WTC11 (cell line): Measurements from ENCODE around the gene TTC28. TPM values are rescaled to one million over a fixed set of nuclear protein-coding genes. Genes with fewer than 3 reads are reported as not detected.

Experiments used
- ATAC-seq: fragments of 200-7000 bp; cut with Tn5 transposase; 2 replicates; pipeline ENCODE4 v1.10.0; 2021; ENCODE audit warnings: mild to moderate bottlenecking, moderate library complexity
- CTCF ChIA-PET: fragments of 300-600 bp; sonication (Branson Sonifier 250); formaldehyde crosslinking; loops from one replicate; lab custom pipeline; 2021; ENCODE audit warnings: antibody characterized with exemption; lab: Charles Lee
- POLR2A ChIA-PET: fragments of 350-600 bp; sonication (Branson Sonifier 250); formaldehyde crosslinking; loops from one replicate; lab custom pipeline; 2021; ENCODE audit warnings: antibody characterized with exemption; lab: Charles Lee
- DNase-seq: peaks from one replicate; pipeline ENCODE4 v3.0.0; 2021; ENCODE audit warnings: low spot score
- H3K27ac Mint-ChIP-seq: 2 replicates; pipeline ENCODE4 v1.8.0; 2021; ENCODE audit warnings: mixed read lengths
- H3K27me3 Mint-ChIP-seq: 2 replicates; pipeline ENCODE4 v1.8.0; 2021; ENCODE audit warnings: low read depth, mild to moderate bottlenecking, moderate library complexity, mixed read lengths
- H3K36me3 Mint-ChIP-seq: 2 replicates; pipeline ENCODE4 v1.8.0; 2021; ENCODE audit warnings: mixed read lengths
- H3K4me1 Mint-ChIP-seq: 2 replicates; pipeline ENCODE4 v1.8.0; 2022; ENCODE audit warnings: mixed read lengths
- H3K4me3 Mint-ChIP-seq: 2 replicates; pipeline ENCODE4 v1.8.0; 2021; ENCODE audit warnings: mild to moderate bottlenecking, moderate library complexity, mixed read lengths
- H3K9me3 Mint-ChIP-seq: 2 replicates; pipeline ENCODE4 v1.8.0; 2021; ENCODE audit warnings: mixed read lengths
- AFF4 ChIP-seq: sonication (generic); formaldehyde crosslinking; IDR thresholded peaks from 2 replicates; pipeline ENCODE4 v1.8.1; 2023; ENCODE audit warnings: mild to moderate bottlenecking, missing genetic modification reagents, borderline replicate concordance
- CREB1 ChIP-seq: sonication (generic); formaldehyde crosslinking; IDR thresholded peaks from 2 replicates; pipeline ENCODE4 v1.8.0; 2023; ENCODE audit warnings: mild to moderate bottlenecking, missing genetic modification reagents
- CREM ChIP-seq: sonication (generic); formaldehyde crosslinking; IDR thresholded peaks from 2 replicates; pipeline ENCODE4 v1.8.1; 2022; ENCODE audit warnings: mild to moderate bottlenecking, missing genetic modification reagents, moderate library complexity
- FOXJ3 ChIP-seq: sonication (generic); formaldehyde crosslinking; IDR thresholded peaks from 2 replicates; pipeline ENCODE4 v1.9.0; 2021; ENCODE audit warnings: missing genetic modification reagents, mild to moderate bottlenecking, borderline replicate concordance
- FOXK1 ChIP-seq: sonication (generic); formaldehyde crosslinking; IDR thresholded peaks from 2 replicates; pipeline ENCODE4 v1.8.0; 2022; ENCODE audit warnings: mild to moderate bottlenecking, moderate library complexity, missing genetic modification reagents
- GRHL2 ChIP-seq: fragments of 250-450 bp; sonication (Bioruptor Pico); IDR thresholded peaks from 2 replicates; pipeline ENCODE4 v1.8.0; 2022; ENCODE audit warnings: mild to moderate bottlenecking, moderate library complexity; ENCODE audit not compliant: insufficient replicate concordance, severe bottlenecking
- IRF2 ChIP-seq: sonication (generic); formaldehyde crosslinking; IDR thresholded peaks from 2 replicates; pipeline ENCODE4 v1.8.0; 2022; ENCODE audit warnings: low read depth, missing genetic modification reagents, borderline replicate concordance
- JAZF1 ChIP-seq: fragments of 250-450 bp; sonication (Bioruptor Pico); IDR thresholded peaks from 2 replicates; pipeline ENCODE4 v1.9.0; 2021; ENCODE audit warnings: moderate library complexity, mild to moderate bottlenecking, inconsistent platforms
- KAT7 ChIP-seq: sonication (generic); formaldehyde crosslinking; IDR thresholded peaks from 2 replicates; pipeline ENCODE4 v1.8.1; 2023; ENCODE audit warnings: missing genetic modification reagents, mild to moderate bottlenecking, borderline replicate concordance
- NFATC4 ChIP-seq: fragments of 250-450 bp; sonication (Bioruptor Pico); IDR thresholded peaks from 2 replicates; pipeline ENCODE4 v1.9.0; 2021; ENCODE audit warnings: mild to moderate bottlenecking
- NR2C2 ChIP-seq: sonication (generic); formaldehyde crosslinking; IDR thresholded peaks from 2 replicates; pipeline ENCODE4 v1.8.0; 2022; ENCODE audit warnings: mild to moderate bottlenecking, missing genetic modification reagents
- NR3C1 ChIP-seq: sonication (generic); formaldehyde crosslinking; conservative IDR thresholded peaks from 2 replicates; pipeline ENCODE4 v1.8.1; 2023; ENCODE audit warnings: low read depth, mild to moderate bottlenecking, missing genetic modification reagents
- PREB ChIP-seq: sonication (generic); formaldehyde crosslinking; IDR thresholded peaks from 2 replicates; pipeline ENCODE4 v1.8.1; 2022; ENCODE audit warnings: mild to moderate bottlenecking, missing genetic modification reagents, moderate library complexity, borderline replicate concordance
- SP1 ChIP-seq: sonication (generic); formaldehyde crosslinking; conservative IDR thresholded peaks from 2 replicates; pipeline ENCODE4 v1.8.1; 2022; ENCODE audit warnings: missing genetic modification reagents
- TCF7 ChIP-seq: sonication (generic); formaldehyde crosslinking; IDR thresholded peaks from 2 replicates; pipeline ENCODE4 v1.8.0; 2022; ENCODE audit warnings: mild to moderate bottlenecking, low read depth, missing genetic modification reagents, moderate library complexity
- TEAD4 ChIP-seq: sonication (generic); formaldehyde crosslinking; IDR thresholded peaks from 2 replicates; pipeline ENCODE4 v1.8.0; 2022; ENCODE audit warnings: mild to moderate bottlenecking, missing genetic modification reagents
- USF1 ChIP-seq: sonication (generic); formaldehyde crosslinking; IDR thresholded peaks from 2 replicates; pipeline ENCODE4 v1.8.0; 2022; ENCODE audit warnings: mild to moderate bottlenecking, missing genetic modification reagents
- ZBTB21 ChIP-seq: sonication (generic); formaldehyde crosslinking; IDR thresholded peaks from 2 replicates; pipeline ENCODE4 v1.8.1; 2023; ENCODE audit warnings: mild to moderate bottlenecking, missing genetic modification reagents, borderline replicate concordance
- ZNF121 ChIP-seq: sonication (generic); formaldehyde crosslinking; IDR thresholded peaks from 2 replicates; pipeline ENCODE4 v1.8.0; 2023; ENCODE audit warnings: missing genetic modification reagents
- ZNF281 ChIP-seq: sonication (generic); formaldehyde crosslinking; IDR thresholded peaks from 2 replicates; pipeline ENCODE4 v1.8.0; 2023; ENCODE audit warnings: mild to moderate bottlenecking, missing genetic modification reagents
- ZNF317 ChIP-seq: sonication (generic); formaldehyde crosslinking; IDR thresholded peaks from 2 replicates; pipeline ENCODE4 v1.8.1; 2023; ENCODE audit warnings: low read depth, mild to moderate bottlenecking, moderate library complexity, missing genetic modification reagents, borderline replicate concordance
- ZNF416 ChIP-seq: fragments of 250-450 bp; sonication (Bioruptor Pico); IDR thresholded peaks from 2 replicates; pipeline ENCODE4 v1.9.0; 2021; ENCODE audit warnings: mild to moderate bottlenecking, inconsistent platforms
- ZNF512 ChIP-seq: sonication (generic); formaldehyde crosslinking; IDR thresholded peaks from 2 replicates; pipeline ENCODE4 v1.8.1; 2022; ENCODE audit warnings: missing genetic modification reagents, borderline replicate concordance
- total RNA-seq: library from RNA; stranded (reverse); gene quantifications from 3 replicates; pipeline ENCODE4 v1.2.3, GENCODE V29; 2021

The TTC28 gene
- total RNA-seq, 1 experiment from 2014 or later: 13.0 TPM

GRCh38 chr22:27989758-27990450, 689.7 kb downstream of the TTC28 start:
- no peaks in the 10 kb centered on the region for H3K27me3 Mint-ChIP-seq
- ATAC-seq (no peak), DNase-seq (no peak)
- no peak for TF ChIP-seq AFF4 (CRISPR knock-in tag)
- no peak for TF ChIP-seq CREB1 (CRISPR knock-in tag)
- TF ChIP-seq USF1 (CRISPR knock-in tag): no peak
- TF ChIP-seq GRHL2 (CRISPR knock-in tag): no peak
- no peak for TF ChIP-seq ZBTB21 (CRISPR knock-in tag)
- TF ChIP-seq PREB (CRISPR knock-in tag): no peak
- TF ChIP-seq JAZF1: no peak
- TF ChIP-seq KAT7: no peak
- no peak for TF ChIP-seq TEAD4 (CRISPR knock-in tag)
- no peak for TF ChIP-seq ZNF281 (CRISPR knock-in tag)
- no peak for TF ChIP-seq ZNF317 (CRISPR knock-in tag)
- no peak overlapping the region for H3K4me3 Mint-ChIP-seq
- H3K36me3 Mint-ChIP-seq: peaks cover 5% of the 10 kb centered on the region; the same call in 1 of the 2 replicates
- H3K27ac Mint-ChIP-seq: no peak overlapping the region
- H3K9me3 Mint-ChIP-seq: no peaks in the 10 kb centered on the region
- ChIA-PET CTCF (interaction anchor here (0.6 to 3.5 kb wide), 18 partner anchors 10 to 907 kb away, joined by 3 to 38 read pairs (median 6); partner anchors contain the start of gene PITPNB), POLR2A (no interaction called here)
- peaks cover 20% of the 10 kb centered on the region for H3K4me1 Mint-ChIP-seq

GRCh38 chr22:27988704-27989103, 690.9 kb downstream of the TTC28 start:
- CTCF ChIA-PET: interaction anchor here (1.3 kb wide), 1 partner anchor 109 kb away, joined by 5 read pairs; no protein-coding TSS in a partner anchor
- H3K9me3 Mint-ChIP-seq: no peaks in the 10 kb centered on the region
- ATAC-seq (no peak), DNase-seq (no peak)
- H3K27ac Mint-ChIP-seq: peak overlapping the region; percentile 45; the same call in 1 of the 2 replicates
- POLR2A ChIA-PET: no interaction called here
- H3K4me1 Mint-ChIP-seq: peaks cover 20% of the 10 kb centered on the region
- no peak overlapping the region for H3K4me3 Mint-ChIP-seq
- H3K36me3 Mint-ChIP-seq: peaks cover 5% of the 10 kb centered on the region; the same call in 1 of the 2 replicates
- H3K27me3 Mint-ChIP-seq: no peaks in the 10 kb centered on the region
- TF ChIP-seq IRF2 (CRISPR knock-in tag) (no peak), FOXJ3 (CRISPR knock-in tag) (no peak), FOXK1 (no peak), CREM (CRISPR knock-in tag) (no peak), GRHL2 (CRISPR knock-in tag) (no peak), CREB1 (CRISPR knock-in tag) (no peak), NR3C1 (CRISPR knock-in tag) (no peak), NR2C2 (CRISPR knock-in tag) (no peak), ZNF121 (no peak), ZNF416 (CRISPR knock-in tag) (no peak), TCF7 (CRISPR knock-in tag) (no peak), ZNF512 (CRISPR knock-in tag) (no peak), SP1 (CRISPR knock-in tag) (no peak), NFATC4 (CRISPR knock-in tag) (no peak)
